Neural cell (in vitro differentiated cells): ENCODE data around the gene OR2A2.

Source experiments
- CTCF ChIP-seq: fragments of 450-650 bp; IDR thresholded peaks from 2 replicates; pipeline ENCODE4 v1.5.1; 2014; ENCODE audit warnings: antibody characterized with exemption, mild to moderate bottlenecking, moderate library complexity; ENCODE audit not compliant: poor library complexity, severe bottlenecking
- EP300 ChIP-seq: fragments of 450-650 bp; conservative IDR thresholded peaks from 2 replicates; pipeline ENCODE4 v1.6.1; 2014; ENCODE audit warnings: antibody characterized with exemption, mild to moderate bottlenecking, moderate library complexity; ENCODE audit not compliant: poor library complexity, severe bottlenecking
- POLR2AphosphoS5 ChIP-seq: IDR thresholded peaks from 2 replicates; pipeline ENCODE4 v1.6.1; 2012
- REST ChIP-seq: IDR thresholded peaks from 2 replicates; pipeline ENCODE4 v1.6.1; 2012; ENCODE audit warnings: borderline replicate concordance
- TAF1 ChIP-seq: IDR thresholded peaks from 2 replicates; pipeline ENCODE4 v1.6.1; 2012; ENCODE audit warnings: low read depth

GRCh38 chr7:144102041-144102440 lies 7.3 kb upstream of the OR2A2 start:
- TF ChIP-seq CTCF: no peak
- no peak for TF ChIP-seq POLR2AphosphoS5
- no peak for TF ChIP-seq REST
- no peak for TF ChIP-seq TAF1
- TF ChIP-seq EP300: no peak
